A172 (cell line): Measurements from ENCODE around the gene PLA2G4B. TPM values are rescaled to one million over a fixed set of nuclear protein-coding genes. Genes with fewer than 3 reads are reported as not detected.
"Not testable (repeated sequence)": the region's sequence is repeated elsewhere in the genome, so short reads cannot be mapped to it uniquely, and the experiment has no call there.

Source experiments
- DNase-seq: peaks from one replicate; pipeline ENCODE4 v3.0.0-alpha.2; 2015; ENCODE audit warnings: low spot score
- total RNA-seq: library from RNA; depleted of rRNA; stranded (reverse); fragments of >200 nt; shearing (Covaris generic); gene quantifications from 2 replicates; pipeline ENCODE4 v1.2.3, GENCODE V29; 2014

Gene PLA2G4B
- total RNA-seq, 1 experiment from 2014 or later: 0.57 TPM

DNA sequence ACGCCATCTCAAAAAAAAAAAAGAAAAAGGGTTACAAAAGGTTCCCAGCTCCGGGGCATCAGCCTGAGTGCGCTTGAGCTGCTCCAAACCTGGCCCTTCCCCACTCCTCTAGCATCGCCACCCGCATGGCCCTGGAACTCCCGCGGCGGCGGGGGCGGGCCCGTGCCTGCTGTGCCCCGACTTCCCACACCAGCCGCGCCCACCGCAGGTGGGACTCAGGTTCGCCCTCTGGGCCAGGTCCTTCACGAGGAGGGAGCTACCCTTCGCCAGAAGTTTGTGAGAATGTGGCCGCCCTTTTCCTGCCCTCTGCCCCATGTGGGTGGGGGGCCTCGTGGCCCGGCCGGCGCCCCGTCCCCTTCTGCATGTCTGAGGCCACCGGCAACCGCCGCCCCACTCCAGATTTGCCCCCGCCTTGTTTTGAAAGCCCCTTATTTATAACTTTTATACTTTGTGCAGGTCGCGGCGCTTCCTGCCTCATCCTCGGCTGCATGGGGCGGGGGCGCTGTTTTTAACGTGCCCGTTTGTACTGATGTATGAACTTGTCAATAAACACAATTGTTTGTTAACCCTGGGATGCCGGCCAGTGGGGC is 11.3 kb upstream of the PLA2G4B start:
- DNase-seq: no peak

DNA sequence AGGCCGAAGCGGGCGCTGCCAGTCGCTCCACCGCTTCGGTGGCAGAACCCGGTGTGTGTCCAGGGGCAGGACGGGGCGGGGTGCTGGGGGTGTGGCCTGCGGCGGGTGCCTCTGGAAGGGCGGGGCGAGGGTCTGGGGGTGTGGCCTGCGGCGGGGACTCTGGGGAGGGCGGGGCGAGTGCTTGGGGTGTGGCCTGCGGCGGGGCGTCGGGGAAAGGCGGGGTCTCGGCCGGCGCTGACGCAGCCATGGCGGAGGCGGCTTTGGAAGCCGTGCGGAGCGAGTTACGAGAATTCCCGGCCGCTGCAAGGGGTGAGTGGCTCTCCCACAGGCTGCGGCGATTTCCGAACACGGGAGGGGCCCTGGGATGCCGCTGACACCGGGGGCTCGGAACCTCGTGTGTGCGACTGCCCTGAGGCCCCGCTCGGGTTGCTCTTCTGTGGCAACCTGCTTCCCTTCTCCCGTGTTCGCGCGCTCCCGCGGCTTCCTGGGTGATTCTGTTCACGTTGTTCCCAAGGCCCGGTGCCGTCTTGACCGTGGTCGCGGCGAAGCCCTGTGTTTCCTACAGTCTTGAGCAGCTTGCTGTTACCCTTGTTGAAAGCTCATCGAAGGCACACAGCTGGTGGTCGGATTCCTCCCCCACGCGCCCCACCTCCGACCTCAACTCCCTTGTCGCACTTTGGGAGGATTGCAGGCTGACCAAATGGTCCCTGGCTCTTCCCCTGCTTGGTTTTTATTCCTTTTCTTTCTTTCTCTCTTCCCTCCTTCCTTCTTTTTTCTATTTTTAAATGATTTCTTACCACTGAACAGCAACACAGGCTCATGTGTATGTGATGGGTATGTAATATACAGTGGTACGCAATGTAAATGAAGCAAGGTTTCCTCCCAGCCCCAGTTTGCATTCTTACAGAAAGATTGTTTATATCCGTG is 10.5 kb upstream of the PLA2G4B start, which contains the start of gene JMJD7:
JMJD7 (plus strand) TSS at position 213 of the 927 bp plus-strand sequence; CDS start at position 246, 33 bp downstream.
- DNase-seq: peak; percentile 46

DNA sequence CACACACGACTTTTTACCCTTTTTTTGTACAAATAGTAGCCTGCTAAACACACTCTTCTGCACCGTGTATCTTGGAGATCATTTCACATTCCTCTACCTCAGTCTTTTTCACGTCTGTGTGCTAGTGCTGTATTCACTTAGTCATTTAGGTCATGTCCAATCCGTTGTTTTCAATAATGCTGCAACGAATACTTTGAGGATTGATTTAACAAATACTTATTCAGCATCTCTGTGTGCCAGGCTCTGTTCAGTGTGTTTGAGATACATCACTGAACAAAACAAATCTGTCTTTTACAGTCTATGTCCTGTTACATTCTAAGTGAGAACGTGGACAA is 9.9 kb upstream of the PLA2G4B start:
- no peak for DNase-seq

DNA sequence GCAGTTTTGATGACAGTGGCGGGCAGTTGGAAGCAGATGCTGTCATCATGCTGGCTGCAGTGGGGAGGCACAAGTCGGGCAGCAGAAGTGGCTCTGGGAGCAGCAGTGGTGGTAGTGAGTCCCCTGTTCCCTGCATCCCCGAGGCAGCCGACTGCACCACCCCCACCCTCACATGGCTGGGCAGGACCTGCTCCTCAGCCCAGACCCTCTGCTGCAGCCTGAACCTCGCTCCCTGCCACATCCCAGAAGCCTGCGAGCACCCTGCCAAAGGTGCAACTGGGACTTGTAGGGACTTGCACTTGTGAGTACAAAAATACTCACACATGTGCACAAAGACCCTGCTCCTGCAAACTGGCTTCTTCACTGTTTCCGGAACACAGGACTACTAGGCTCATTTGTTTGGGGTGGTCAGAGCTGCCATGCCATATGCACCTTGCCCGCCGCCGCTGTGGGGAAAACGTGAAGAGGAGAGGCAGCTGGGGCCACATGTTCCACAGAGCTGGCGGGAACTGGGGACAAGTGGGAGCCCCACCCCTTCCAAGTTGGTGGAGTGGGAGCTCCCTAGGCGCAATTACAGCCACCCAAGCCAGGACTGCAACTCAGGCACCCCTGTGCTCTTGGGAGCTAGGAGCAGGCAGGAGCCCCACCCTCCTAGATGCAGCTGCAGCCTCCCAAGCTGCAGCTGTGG is 8.5 kb upstream of the PLA2G4B start:
- no peak for DNase-seq

DNA sequence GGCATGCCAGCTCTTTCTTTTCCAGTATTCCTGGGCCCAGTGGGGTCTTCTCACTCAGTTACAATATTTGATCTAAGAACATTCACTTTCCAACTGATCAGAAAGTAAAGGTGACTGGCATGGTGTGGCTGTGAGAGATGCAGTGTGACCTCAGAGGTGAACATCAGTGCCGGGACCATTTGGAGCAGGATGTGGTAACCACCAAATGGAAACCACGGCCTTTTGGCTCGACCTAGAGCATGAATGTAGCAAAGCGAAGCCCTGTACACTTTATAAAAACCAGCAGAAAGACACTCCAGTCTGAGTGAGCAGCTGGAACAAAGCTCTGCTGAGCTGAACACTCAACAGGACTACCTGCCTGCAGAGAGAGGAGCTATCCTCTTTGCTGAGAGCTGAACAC is 7.4 kb upstream of the PLA2G4B start:
- not testable (repeated sequence) for DNase-seq

DNA sequence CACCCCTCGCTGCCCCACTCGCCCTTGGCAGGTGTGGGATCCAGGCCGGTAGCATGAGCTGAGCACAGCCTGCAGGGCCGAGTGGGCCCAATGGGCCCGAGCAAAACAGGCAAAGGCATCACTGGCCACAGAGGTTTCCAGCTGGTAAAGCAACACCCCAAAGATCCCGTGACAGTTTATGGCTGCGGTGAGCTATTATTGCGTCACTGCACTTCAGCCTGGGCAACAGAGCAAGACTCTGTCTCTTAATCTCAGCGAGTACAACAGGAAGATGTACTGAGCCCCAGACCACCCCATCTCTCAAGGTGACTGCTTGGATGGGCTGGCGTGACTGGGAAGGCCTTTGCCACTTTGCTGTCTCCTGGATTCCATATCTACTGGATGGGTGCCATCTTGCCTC is 6.4 kb upstream of the PLA2G4B start:
- no peak for DNase-seq

DNA sequence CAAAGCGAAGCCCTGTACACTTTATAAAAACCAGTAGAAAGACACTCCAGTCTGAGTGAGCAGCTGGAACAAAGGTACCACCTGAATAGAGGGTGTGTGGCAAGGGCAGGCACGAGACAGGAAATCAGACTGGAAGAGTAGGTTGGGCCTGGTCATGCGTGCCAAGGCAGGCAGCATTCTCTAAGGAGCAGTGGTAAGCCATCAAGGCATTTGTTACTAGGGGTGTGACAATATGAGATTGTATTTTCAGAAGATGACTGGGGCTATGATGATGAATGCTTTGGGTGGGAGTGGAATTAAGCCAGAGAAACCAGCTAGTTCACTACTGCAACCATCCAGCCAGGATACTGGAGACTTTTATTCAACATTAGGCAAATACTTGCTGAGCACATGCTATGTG is 5.8 kb upstream of the PLA2G4B start:
- no peak for DNase-seq

DNA sequence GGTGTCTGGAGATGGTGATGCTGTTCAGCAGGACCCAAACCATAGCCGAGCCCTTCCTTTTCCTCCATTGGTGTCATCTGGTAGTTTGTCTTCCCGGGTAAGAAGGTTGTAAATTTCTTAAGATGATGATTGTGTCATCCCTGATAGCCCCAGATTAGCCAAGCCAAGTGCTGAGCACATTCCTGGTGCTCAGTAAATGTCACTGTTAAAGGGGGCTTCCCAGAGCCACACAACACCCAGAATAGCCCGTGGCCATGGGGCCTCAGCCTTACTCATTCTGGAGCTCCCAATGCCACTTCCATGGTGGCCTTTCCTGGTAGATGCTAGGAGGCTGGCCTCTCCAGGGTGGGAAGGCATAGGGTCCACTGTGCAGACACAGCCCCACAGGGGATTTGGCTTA is 4.6 kb upstream of the PLA2G4B start:
- DNase-seq: no peak

DNA sequence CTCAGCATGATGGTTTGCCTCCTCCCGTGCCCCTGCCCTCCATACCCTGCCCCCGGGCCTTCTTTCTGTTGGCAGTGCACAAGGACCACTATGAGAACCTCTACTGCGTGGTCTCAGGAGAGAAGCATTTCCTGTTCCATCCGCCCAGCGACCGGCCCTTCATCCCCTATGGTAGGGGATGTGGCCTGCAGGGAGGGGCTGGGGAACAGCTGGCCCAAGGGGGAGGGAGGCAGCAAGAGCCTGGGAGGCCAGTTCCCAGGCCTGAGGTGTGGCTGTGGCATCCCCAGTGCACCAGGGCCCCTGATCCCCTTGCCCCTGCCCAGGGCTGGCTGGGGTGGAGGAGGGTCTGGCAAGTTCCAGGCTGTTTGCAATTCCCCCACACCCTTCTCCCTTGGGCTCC is 2.6 kb upstream of the PLA2G4B start:
- DNase-seq: no peak

DNA sequence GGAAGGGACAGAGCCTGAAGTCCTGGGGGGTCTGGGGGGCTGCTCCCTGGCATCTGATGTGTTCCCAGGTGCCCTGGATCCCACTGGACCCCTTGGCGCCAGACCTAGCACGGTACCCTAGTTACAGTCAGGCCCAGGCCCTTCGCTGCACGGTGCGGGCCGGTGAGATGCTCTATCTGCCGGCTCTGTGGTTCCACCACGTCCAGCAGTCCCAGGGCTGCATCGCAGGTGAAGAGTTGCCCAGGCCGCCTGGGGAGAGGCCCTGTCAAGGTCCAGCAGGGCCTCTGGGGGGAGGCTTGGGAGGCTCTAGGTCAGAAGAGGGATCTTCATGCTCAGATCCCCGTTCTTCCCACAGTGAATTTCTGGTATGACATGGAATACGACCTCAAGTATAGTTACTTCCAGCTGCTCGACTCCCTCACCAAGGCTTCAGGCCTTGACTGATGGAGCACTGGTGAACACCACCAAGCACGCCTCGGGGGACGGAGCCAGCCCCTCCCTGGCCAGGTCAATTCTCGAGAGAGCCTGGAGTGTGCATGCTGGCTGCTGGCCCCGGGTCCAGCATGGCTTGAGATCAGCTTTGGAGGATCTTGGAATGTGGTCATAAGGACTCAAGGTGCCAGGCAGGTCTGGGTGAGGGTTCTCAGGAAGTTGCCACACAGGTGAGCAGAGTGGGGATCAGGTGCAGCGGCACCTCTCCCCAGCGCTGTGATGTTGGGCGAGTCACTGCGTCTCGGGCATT is 1.8 kb upstream of the PLA2G4B start:
- no peak for DNase-seq

DNA sequence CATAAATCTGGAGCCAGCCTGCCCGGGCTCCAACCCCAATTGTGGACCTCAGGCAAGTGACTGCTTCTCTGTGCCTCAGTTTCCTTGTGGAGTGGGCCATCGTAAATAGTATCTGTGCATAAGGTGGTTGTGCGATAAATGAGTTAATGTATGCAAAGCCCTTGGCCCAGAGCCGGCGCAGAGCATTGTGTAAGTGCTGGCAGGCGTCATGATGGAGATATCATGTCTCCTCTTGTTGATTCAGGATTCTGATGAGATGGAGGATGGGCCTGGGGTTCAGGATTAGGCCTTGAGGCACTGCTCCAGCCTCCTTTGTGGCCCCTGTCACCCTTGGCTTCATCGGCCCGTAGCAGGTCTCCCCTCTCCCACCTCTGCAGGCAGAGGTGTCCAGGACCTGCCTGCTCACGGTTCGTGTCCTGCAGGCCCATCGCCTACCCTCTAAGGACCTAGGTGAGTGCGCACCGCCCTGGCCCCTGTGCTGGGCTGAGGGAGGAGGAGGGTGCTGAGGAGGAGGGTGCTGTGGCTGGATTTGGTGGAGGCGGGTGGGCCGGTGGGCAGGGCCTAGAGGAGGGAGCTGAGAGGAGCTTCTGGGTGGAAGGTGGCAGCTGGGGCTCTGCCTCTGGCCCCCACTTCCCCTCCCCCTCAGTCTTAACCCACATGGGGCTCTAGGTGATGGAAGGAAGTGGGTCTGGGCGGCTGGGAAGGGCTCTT is 1.3 kb downstream of the PLA2G4B start:
- no peak for DNase-seq

DNA sequence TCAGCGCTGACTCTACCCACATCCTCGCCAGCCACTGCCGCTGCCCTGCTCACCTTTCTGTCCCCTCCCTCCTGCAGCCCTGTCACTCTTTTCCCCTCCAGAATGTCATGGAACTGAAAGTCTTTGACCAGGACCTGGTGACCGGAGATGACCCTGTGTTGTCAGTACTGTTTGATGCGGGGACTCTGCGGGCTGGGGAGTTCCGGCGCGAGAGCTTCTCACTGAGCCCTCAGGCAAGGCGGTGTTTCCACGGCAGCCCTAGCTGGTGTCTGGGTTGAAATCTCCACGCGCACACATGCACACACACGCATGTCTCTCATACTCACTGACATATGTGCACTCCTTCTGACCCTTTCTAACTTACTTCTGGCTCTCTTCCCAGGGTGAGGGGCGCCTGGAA is 2.0 kb downstream of the PLA2G4B start:
- no peak for DNase-seq

DNA sequence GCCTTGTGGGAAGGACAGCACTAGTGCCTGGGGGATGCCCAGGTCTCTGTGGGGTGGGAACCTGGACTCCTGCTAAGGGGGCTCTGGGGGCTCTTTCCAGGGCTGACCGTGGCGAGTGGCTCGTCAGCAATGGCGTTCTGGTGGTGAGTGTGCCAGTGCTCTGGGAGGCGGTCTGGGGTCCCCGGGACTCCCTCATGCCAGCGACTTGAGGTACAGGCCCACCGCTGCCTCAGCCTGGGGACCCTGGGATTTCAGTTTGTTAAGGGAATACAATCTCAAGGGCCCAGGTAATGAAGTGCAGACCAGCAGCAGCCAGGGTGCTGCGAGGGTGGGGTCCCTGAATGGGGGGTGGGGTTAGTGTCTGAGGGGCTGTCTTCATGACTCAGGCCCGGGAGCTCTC is 2.5 kb downstream of the PLA2G4B start:
- DNase-seq: no peak

DNA sequence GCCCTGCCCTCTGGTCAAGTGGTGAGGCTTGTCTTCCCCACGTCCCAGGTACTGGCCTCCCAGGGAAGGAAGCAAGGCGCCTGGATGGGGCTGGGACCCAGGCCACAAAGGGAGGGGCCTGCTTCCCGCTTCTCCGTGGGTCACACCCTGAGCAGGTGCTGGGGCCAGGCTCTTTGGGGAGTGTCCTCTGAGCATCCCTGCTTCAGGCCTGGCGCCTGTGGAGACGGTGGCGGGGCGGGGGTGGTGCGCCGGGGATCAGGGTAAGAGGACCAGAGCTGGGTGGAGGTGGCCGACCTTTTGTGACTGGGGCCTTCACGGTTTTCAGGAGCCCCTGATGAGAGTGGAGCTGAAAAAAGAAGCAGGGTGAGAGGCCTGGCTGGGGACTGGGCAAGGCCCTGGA is 3.6 kb downstream of the PLA2G4B start:
- no peak for DNase-seq

DNA sequence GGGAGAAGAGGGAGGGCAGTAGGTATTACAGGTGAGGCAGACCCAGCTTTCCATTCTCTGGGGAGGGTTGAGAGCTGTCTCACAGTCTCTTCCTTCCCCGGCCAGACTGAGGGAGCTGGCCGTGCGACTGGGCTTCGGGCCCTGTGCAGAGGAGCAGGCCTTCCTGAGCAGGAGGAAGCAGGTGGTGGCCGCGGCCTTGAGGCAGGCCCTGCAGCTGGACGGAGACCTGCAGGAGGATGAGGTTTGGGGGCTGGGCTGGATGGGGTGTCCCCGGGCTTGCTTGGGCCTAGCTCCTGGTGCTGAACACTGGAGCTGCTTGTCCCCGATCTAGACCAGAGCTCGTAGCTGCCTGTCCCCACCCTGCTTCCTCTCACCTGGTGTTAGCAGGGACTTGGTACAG is 4.9 kb downstream of the PLA2G4B start:
- no peak for DNase-seq

DNA sequence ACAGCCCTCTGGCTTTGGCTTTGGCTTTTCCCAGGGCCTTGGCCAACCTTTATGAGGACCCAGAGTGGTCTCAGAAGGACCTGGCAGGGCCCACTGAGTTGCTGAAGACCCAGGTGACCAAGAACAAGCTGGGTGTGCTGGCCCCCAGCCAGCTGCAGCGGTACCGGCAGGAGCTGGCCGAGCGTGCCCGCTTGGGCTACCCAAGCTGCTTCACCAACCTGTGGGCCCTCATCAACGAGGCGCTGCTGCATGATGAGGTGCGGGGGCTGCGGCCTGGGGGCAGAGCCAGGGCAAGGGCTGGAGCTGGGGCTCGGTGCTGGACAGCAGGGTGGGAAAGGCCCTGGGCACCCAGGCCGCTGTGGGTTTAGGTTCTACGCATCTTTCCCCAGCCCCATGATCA is 6.2 kb downstream of the PLA2G4B start:
- no peak for DNase-seq

DNA sequence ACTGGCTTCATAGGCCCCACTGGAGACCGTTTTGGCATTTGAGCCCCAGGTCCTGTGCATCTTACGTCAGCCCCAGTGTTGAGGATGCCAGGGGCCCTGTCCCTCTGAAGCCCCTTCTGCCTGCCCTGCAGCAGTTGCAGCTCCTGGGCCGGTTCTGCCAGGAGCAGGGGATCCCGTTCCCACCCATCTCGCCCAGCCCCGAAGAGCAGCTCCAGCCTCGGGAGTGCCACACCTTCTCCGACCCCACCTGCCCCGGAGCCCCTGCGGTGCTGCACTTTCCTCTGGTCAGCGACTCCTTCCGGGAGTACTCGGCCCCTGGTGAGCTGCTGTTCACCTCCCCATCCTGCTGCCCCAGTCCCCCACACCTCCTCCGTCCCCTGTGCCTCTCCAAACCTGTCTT is 8.6 kb downstream of the PLA2G4B start:
- DNase-seq: no peak

DNA sequence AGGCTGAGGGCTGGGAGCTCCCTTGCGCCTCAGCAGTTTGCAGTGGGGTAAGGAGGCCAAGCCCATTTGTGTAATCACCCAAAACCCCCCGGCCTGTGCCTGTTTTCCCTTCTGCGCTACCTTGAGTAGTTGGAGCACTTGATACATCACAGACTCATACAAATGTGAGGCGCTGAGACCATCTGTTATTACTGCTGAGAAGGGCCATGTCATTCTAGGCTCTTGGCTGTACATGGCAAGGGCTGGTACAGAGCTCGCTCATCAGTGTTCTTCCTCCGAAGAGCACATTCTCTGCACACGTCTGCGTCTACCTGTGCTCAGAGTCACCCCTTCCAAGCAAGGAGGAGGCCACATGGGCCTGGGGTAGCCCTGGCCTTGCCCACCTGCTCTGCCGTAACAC is 9.3 kb downstream of the PLA2G4B start:
- no peak for DNase-seq

DNA sequence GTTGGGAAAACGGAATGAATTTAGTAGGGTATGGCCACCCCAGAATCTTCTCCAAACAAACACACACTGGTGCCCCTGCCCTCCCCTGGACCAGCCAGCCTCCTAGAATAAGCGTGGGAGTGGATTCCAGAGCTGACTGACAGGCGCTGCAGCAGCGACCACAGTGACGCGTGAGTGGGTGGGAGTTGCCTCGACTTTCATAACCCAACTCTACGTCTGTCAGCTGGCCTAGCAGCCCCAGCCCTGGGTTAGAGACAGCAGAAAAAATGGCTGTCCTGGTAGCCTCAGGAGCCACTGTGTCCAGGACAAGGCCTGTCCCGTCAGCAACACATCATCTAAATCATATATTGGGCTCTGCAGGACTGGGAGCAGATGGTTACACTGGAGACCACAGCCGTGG is 10.0 kb downstream of the PLA2G4B start:
- no peak for DNase-seq

DNA sequence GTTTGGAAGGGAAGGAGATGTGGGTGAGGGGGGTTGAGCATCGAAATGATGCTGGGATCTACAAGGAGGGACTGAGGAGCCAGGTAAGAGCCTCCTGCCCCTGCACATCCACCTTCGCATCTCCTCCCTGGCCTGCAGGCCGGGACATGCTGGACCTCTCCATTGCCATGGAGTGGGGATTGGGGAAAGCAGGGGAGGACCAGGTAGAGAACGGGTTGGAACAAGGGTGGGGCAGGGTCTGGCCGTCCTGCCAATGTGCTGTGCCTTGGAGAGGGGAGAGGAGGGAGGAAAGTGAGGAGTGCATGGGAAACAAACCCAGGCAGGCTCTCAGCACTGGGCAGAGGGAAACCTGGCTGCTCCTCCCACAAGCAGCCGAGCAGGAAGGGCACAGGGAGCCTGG is 10.6 kb downstream of the PLA2G4B start:
- no peak for DNase-seq

DNA sequence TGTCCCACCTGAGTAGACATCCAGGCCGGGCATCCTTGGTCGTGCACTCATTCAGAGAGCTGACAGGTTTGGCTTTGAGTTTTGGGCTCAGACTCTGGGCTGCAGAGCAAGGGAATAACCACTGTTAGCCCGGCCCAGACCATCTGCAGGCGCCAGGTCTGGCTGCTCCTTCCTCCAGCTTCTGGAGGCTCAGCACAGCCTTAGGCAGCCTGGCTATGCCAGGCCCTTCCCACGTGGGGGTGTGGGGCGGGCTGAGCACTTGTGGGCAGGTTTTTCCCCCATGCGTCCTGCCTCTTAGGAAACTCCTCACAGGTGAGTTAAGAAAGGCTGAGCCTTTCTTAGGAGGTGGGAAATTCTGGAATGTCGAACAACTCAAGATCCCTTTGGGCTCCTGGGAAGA is 11.2 kb downstream of the PLA2G4B start:
- no peak for DNase-seq
